ENCODE measurements around the gene CACNB2. TPM values are rescaled to one million over a fixed set of nuclear protein-coding genes. Genes with fewer than 3 reads are reported as not detected.

The CACNB2 gene
- total RNA-seq, 2 donors from 2014 or later, result 1.9 to 4.6 TPM

DNA sequence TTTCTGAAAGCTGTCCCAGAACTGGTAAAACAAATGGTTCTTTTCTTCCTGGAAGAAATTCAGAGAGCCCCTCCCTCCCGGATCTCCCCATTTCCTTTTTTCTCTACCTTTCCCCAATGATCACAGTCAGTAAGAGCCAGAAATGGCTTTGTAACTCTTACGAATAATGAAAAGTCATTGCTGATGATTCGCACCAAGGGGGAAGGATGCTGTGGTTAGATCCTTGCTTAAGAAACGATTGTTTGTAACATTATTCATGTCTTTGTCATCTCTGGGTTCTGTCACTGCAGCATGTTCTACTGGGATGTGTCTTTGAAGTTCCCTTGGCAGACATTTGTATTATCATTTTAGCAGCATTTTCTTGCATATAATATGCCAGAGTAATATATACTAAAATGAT is 138.9 kb downstream of the CACNB2 start:
- no peak overlapping the region for H3K9ac ChIP-seq (ENCODE audit: extremely low read depth, low read length, poor library complexity, severe bottlenecking)
- no peaks in the 10 kb centered on the region for H3K36me3 ChIP-seq (ENCODE audit: control insufficient read depth, insufficient read depth, low read length)
- H3K27me3 Mint-ChIP-seq (ENCODE audit: insufficient read depth), result no peaks in the 10 kb centered on the region
- H3K4me1 Mint-ChIP-seq, result no peaks in the 10 kb centered on the region
- H3K9me3 Mint-ChIP-seq, result no peaks in the 10 kb centered on the region
- WGBS, 2 experiments (ENCODE audit: insufficient coverage in 1 of 2, insufficient read length in 1 of 2), result 83 to 84% methylated on average over 3 to 4 of the region's 4 CpGs
- H3K36me3 Mint-ChIP-seq (ENCODE audit: low read depth), result no peaks in the 10 kb centered on the region
- no peak overlapping the region for H3K4me3 ChIP-seq (ENCODE audit: low read length)
- H3K27ac Mint-ChIP-seq, result no peak overlapping the region
- no peak for DNase-seq
- no peak overlapping the region for H3K27ac ChIP-seq (ENCODE audit: low read depth, low read length)
- no peaks in the 10 kb centered on the region for H3K27me3 ChIP-seq (ENCODE audit: control insufficient read depth, insufficient read depth, low read length, poor library complexity, severe bottlenecking)
- H3K4me3 Mint-ChIP-seq, result no peak overlapping the region
- TF ChIP-seq, protein P1, sequence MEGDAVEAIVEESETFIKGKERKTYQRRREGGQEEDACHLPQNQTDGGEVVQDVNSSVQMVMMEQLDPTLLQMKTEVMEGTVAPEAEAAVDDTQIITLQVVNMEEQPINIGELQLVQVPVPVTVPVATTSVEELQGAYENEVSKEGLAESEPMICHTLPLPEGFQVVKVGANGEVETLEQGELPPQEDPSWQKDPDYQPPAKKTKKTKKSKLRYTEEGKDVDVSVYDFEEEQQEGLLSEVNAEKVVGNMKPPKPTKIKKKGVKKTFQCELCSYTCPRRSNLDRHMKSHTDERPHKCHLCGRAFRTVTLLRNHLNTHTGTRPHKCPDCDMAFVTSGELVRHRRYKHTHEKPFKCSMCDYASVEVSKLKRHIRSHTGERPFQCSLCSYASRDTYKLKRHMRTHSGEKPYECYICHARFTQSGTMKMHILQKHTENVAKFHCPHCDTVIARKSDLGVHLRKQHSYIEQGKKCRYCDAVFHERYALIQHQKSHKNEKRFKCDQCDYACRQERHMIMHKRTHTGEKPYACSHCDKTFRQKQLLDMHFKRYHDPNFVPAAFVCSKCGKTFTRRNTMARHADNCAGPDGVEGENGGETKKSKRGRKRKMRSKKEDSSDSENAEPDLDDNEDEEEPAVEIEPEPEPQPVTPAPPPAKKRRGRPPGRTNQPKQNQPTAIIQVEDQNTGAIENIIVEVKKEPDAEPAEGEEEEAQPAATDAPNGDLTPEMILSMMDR (conservative IDR thresholded peaks at IDR 0.05), result no peak
- H3K9me3 ChIP-seq (ENCODE audit: control insufficient read depth, low read length), result no peaks in the 10 kb centered on the region
- H3K4me1 ChIP-seq (ENCODE audit: control insufficient read depth, insufficient read depth, low read length), result no peaks in the 10 kb centered on the region

DNA sequence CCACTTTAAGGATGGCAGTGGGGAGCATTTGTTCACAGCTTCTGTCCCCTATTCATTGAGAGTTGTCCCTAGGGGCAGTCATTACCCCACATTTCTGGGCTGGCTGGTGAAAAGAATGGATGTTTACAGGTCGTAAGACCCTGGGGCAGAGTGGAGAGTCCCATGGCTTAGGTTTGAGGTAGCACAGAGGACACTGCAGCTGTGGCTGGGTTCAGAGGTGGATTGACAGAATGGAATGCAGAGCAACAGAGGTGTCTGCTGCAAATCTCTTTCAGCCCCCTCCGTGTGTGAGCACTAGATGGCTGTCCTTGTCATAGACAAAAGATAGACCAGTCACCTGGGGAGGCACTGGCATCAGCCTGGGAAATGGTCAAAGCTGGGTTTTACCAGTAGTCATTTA is 141.9 kb downstream of the CACNB2 start:
- 54 to 64% methylated on average over 2 of the region's 2 CpGs for WGBS, 2 experiments (ENCODE audit: insufficient coverage in 1 of 2, insufficient read length in 1 of 2)
- Histone ChIP-seq H3K27me3 (ENCODE audit: control insufficient read depth, insufficient read depth, low read length, poor library complexity, severe bottlenecking) (no peaks in the 10 kb centered on the region), H3K36me3 (ENCODE audit: control insufficient read depth, insufficient read depth, low read length) (no peaks in the 10 kb centered on the region), H3K9me3 (ENCODE audit: control insufficient read depth, low read length) (no peaks in the 10 kb centered on the region), H3K9ac (ENCODE audit: extremely low read depth, low read length, poor library complexity, severe bottlenecking) (no peak overlapping the region), H3K4me3 (ENCODE audit: low read length) (no peak overlapping the region), H3K27ac (ENCODE audit: low read depth, low read length) (no peak overlapping the region), H3K4me1 (ENCODE audit: control insufficient read depth, insufficient read depth, low read length) (no peaks in the 10 kb centered on the region)
- TF ChIP-seq, protein P1 (conservative IDR thresholded peaks at IDR 0.05), result no peak
- Mint-ChIP-seq H3K4me3 (no peak overlapping the region), H3K9me3 (peaks cover 1% of the 10 kb centered on the region), H3K27ac (peak overlapping the region; percentile 48), H3K36me3 (ENCODE audit: low read depth) (no peaks in the 10 kb centered on the region), H3K4me1 (no peaks in the 10 kb centered on the region), H3K27me3 (ENCODE audit: insufficient read depth) (no peaks in the 10 kb centered on the region)
- DNase-seq, result peak; percentile 53

DNA sequence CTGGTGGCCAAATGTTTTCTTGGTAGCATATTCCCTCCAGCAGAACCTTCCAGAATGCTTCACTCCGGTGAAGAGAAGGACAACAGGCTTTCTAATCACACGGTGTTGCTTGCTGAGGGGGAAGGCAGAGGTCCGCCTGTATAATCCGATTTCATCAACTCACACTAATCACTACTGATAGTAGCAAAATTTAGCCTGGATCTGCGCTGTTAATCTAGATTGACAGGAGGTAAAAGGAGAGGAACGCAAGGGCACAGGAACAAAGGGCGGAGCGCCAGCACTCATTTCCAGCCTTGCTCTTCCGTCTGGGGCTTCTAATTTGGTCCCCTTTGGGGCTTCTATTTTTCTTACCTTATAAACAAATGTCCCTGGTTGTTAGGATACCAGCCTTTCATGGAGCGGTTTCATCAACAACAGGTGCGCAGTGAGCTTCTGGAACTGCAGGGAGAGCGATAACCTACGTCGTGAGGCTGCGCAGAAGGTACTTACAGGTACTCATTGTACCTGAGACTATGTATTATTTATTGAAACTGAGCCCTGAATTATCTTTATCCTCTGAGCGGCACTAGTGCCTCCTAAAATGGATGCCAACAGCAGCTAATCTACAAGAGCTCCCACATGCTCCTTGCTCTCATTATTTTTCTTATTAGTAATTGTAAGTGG is 150.6 kb downstream of the CACNB2 start:
- Histone ChIP-seq H3K4me3 (ENCODE audit: low read length) (no peak overlapping the region), H3K9ac (ENCODE audit: extremely low read depth, low read length, poor library complexity, severe bottlenecking) (no peak overlapping the region), H3K27me3 (ENCODE audit: control insufficient read depth, insufficient read depth, low read length, poor library complexity, severe bottlenecking) (no peaks in the 10 kb centered on the region), H3K9me3 (ENCODE audit: control insufficient read depth, low read length) (no peaks in the 10 kb centered on the region), H3K36me3 (ENCODE audit: control insufficient read depth, insufficient read depth, low read length) (no peaks in the 10 kb centered on the region), H3K4me1 (ENCODE audit: control insufficient read depth, insufficient read depth, low read length) (no peaks in the 10 kb centered on the region), H3K27ac (ENCODE audit: low read depth, low read length) (no peak overlapping the region)
- Mint-ChIP-seq H3K36me3 (ENCODE audit: low read depth) (no peaks in the 10 kb centered on the region), H3K4me3 (no peak overlapping the region), H3K27ac (no peak overlapping the region), H3K27me3 (ENCODE audit: insufficient read depth) (no peaks in the 10 kb centered on the region), H3K4me1 (no peaks in the 10 kb centered on the region), H3K9me3 (no peaks in the 10 kb centered on the region)
- no peak for DNase-seq
- 95 to 98% methylated on average over 8 to 16 of the region's 16 CpGs for WGBS, 2 experiments (ENCODE audit: insufficient coverage in 1 of 2, insufficient read length in 1 of 2)
- TF ChIP-seq, protein P1 (conservative IDR thresholded peaks at IDR 0.05), result no peak

Data from endodermal cell (in vitro differentiated cells).